ENCODE data around the gene CHPT1. TPM values are rescaled to one million over a fixed set of nuclear protein-coding genes. Genes with fewer than 3 reads are reported as not detected.
A peak's percentile ranks its signal among the peaks of the same experiment; 100 is the strongest.

Gene CHPT1
- total and polyA plus RNA-seq, 9 of the 15 experiments (the other 6 are each of a cell fraction or from before 2014, with no cell fraction given) = 15.3 to 210 (median 91.9) TPM

GRCh38 chr12:101697930-101698799 lies 725 bp downstream of the CHPT1 start (continued):
- TF ChIP-seq HNRNPK (IDR thresholded peaks at IDR 0.05; ENCODE audit: low read depth, low read length, poor library complexity, severe bottlenecking) = no peak
- TF ChIP-seq ELF2 (CRISPR knock-in tag; IDR thresholded peaks at IDR 0.05) = no peak
- no peak for TF ChIP-seq POLR2AphosphoS2 (IDR thresholded peaks at IDR 0.05; ENCODE audit: low read length)
- no peak for TF ChIP-seq TBL1XR1 (IDR thresholded peaks at IDR 0.05; ENCODE audit: low read length in 2 of 2)
- peak; percentile 85 for TF ChIP-seq RBBP5 (IDR thresholded peaks at IDR 0.05; ENCODE audit: borderline replicate concordance, insufficient read depth, low read length, poor library complexity, severe bottlenecking)
- TF ChIP-seq HEY1 (CRISPR knock-in tag; IDR thresholded peaks at IDR 0.05; ENCODE audit: borderline replicate concordance) = no peak
- no peak for TF ChIP-seq SMC3 (conservative IDR thresholded peaks at IDR 0.05; ENCODE audit: insufficient read depth, low read depth, low read length)
- TF ChIP-seq ZNF239 (CRISPR knock-in tag; IDR thresholded peaks at IDR 0.05) = no peak
- TF ChIP-seq CBFA2T3 (IDR thresholded peaks at IDR 0.05) = no peak
- no peak for TF ChIP-seq BRF1 (IDR thresholded peaks at IDR 0.05; ENCODE audit: borderline replicate concordance, extremely low read depth, insufficient read length)
- TF ChIP-seq CLOCK (CRISPR knock-in tag; IDR thresholded peaks at IDR 0.05; ENCODE audit: borderline replicate concordance) = no peak
- no peak for TF ChIP-seq ZNF324 (CRISPR knock-in tag; IDR thresholded peaks at IDR 0.05)
- no peak for TF ChIP-seq NR0B1 (IDR thresholded peaks at IDR 0.05; ENCODE audit: partially characterized antibody)
- TF ChIP-seq ZNF518B (CRISPR knock-in tag; IDR thresholded peaks at IDR 0.05) = no peak
- no peak for TF ChIP-seq SFPQ (IDR thresholded peaks at IDR 0.05; ENCODE audit: low read depth, low read length)

Measured in K562 (cell line).